HTR-8/SVneo (cell line): ENCODE measurements around the gene SGSH.

Experiments
- DNase-seq: peaks from one replicate; pipeline ENCODE4 v3.0.0; 2011; ENCODE audit warnings: low spot score, mixed read lengths; ENCODE audit not compliant: insufficient read length
- FAIRE-seq: peaks from 2 replicates; lab custom pipeline; 2011; peaks lifted over from hg19 to GRCh38; lab: Jason Lieb, UNC

SGSH gene

GRCh38 chr17:80229011-80229410 lies 8.9 kb upstream of the SGSH start:
- DNase-seq (no peak), FAIRE-seq (no peak)

- DNase-seq = no peak
- FAIRE-seq = no peak
These were observed 8.3 kb upstream of the SGSH start for GRCh38 chr17:80228477-80228876.

GRCh38 chr17:80227666-80228065 lies 7.5 kb upstream of the SGSH start:
- FAIRE-seq (no peak), DNase-seq (no peak)

GRCh38 chr17:80227156-80227555 lies 7.0 kb upstream of the SGSH start:
- DNase-seq (no peak), FAIRE-seq (no peak)

GRCh38 chr17:80225230-80225629 lies 5.1 kb upstream of the SGSH start:
- FAIRE-seq = no peak
- DNase-seq = no peak

GRCh38 chr17:80224683-80225082 lies 4.5 kb upstream of the SGSH start:
- no peak for DNase-seq
- FAIRE-seq = no peak

- no peak for DNase-seq
- FAIRE-seq = no peak
These were observed 3.8 kb upstream of the SGSH start for GRCh38 chr17:80223838-80224497.

- FAIRE-seq = no peak
- DNase-seq = no peak
These were observed 3.1 kb upstream of the SGSH start for GRCh38 chr17:80223142-80223815.

- FAIRE-seq (no peak), DNase-seq (no peak)
These were observed 2.4 kb upstream of the SGSH start for GRCh38 chr17:80222376-80223141.

GRCh38 chr17:80221351-80222105 lies 1.4 kb upstream of the SGSH start:
- no peak for FAIRE-seq
- DNase-seq = no peak

GRCh38 chr17:80220736-80221215 lies 643 bp upstream of the SGSH start:
- FAIRE-seq (no peak), DNase-seq (peak; percentile 29)

GRCh38 chr17:80219763-80220053 lies 425 bp downstream of the SGSH start:
- DNase-seq = no peak
- peak; percentile 75 for FAIRE-seq

GRCh38 chr17:80219013-80219762 lies 945 bp downstream of the SGSH start:
- DNase-seq (peak; percentile 69), FAIRE-seq (peak; percentile 28)

GRCh38 chr17:80218391-80218790 lies 1.7 kb downstream of the SGSH start:
- DNase-seq (no peak), FAIRE-seq (no peak)

GRCh38 chr17:80217703-80218362 lies 2.3 kb downstream of the SGSH start:
- DNase-seq (no peak), FAIRE-seq (peak; percentile 51)

GRCh38 chr17:80216473-80217456 lies 3.4 kb downstream of the SGSH start:
- no peak for FAIRE-seq
- DNase-seq = no peak

GRCh38 chr17:80214878-80215210 lies 5.3 kb downstream of the SGSH start:
- FAIRE-seq (no peak), DNase-seq (no peak)
